Thymus (tissue), 11 donors: ENCODE data around the gene DUSP6. TPM values are rescaled to one million over a fixed set of nuclear protein-coding genes. Genes with fewer than 3 reads are reported as not detected.
A peak's percentile ranks its signal among the peaks of the same experiment; 100 is the strongest.

Source experiments
- DNase-seq, 9 donors: peaks; one replicate each; pipeline ENCODE4 v3.0.0-alpha.2; 2013; ENCODE audit warnings: low spot score in 9 of 9, low read depth in 6 of 9, missing footprints in 1 of 9
- H3K27ac ChIP-seq, 2 donors: one replicate each; pipeline ENCODE4 v1.5.1; 2013; ENCODE audit warnings: control low read depth in 1 of 2, low read depth in 1 of 2, low read length in 1 of 2, mild to moderate bottlenecking in 1 of 2, moderate library complexity in 1 of 2
- H3K27me3 ChIP-seq, 2 donors: one replicate each; pipeline ENCODE4 v1.5.1; 2013; ENCODE audit warnings: low read length in 1 of 2; ENCODE audit not compliant: control insufficient read depth in 2 of 2, insufficient read depth in 1 of 2
- H3K36me3 ChIP-seq, 2 donors: one replicate each; pipeline ENCODE4 v1.5.1; 2013; ENCODE audit warnings: low read length in 1 of 2, mild to moderate bottlenecking in 1 of 2, moderate library complexity in 1 of 2; ENCODE audit not compliant: control insufficient read depth in 2 of 2, insufficient read depth in 2 of 2
- H3K4me1 ChIP-seq, 2 donors: one replicate each; pipeline ENCODE4 v1.5.1; 2013; ENCODE audit warnings: low read length in 2 of 2; ENCODE audit not compliant: control insufficient read depth in 2 of 2, insufficient read depth in 2 of 2
- H3K4me3 ChIP-seq, 2 donors: one replicate each; pipeline ENCODE4 v1.5.1; 2013; ENCODE audit warnings: low read length in 2 of 2, control low read depth in 1 of 2, mild to moderate bottlenecking in 1 of 2
- H3K9me3 ChIP-seq, 2 donors: one replicate each; pipeline ENCODE4 v1.5.1; 2013; ENCODE audit warnings: low read length in 1 of 2, mild to moderate bottlenecking in 1 of 2; ENCODE audit not compliant: control insufficient read depth in 2 of 2, insufficient read depth in 1 of 2
- WGBS: extraction: QIAGEN DNeasy Blood & Tissue Kit; methylation state at CpG from one replicate; pipeline ENCODE4 v1.1.7; 2013; 5-methylcytosine and 5-hydroxymethylcytosine counted together
- polyA plus RNA-seq: library from polyadenylated mRNA; stranded (reverse); fragments of 200-250 nt; gene quantifications from one replicate; pipeline ENCODE4 v1.2.3, GENCODE V29; 2013
- total RNA-seq: library from RNA; stranded (reverse); fragments of 120-200 nt; gene quantifications from one replicate; pipeline ENCODE4 v1.2.4, GENCODE V29; 2013
- donor health status: healthy.

The DUSP6 gene
- total and polyA plus RNA-seq, 2 donors = 33.5 to 45.0 TPM

- no peaks in the 10 kb centered on the region for H3K9me3 ChIP-seq
- no peaks in the 10 kb centered on the region for H3K27me3 ChIP-seq
- no peak for DNase-seq
- H3K4me1 ChIP-seq = peaks cover 0 to 3% of the 10 kb centered on the region in 2 donors
- no peaks in the 10 kb centered on the region for H3K36me3 ChIP-seq
- no peak overlapping the region for H3K27ac ChIP-seq
- 61% methylated on average over 6 of the region's 6 CpGs for WGBS
- H3K4me3 ChIP-seq = no peak overlapping the region
Observed at GRCh38 chr12:89379148-89379838, 27.0 kb upstream of the DUSP6 start.

DNA sequence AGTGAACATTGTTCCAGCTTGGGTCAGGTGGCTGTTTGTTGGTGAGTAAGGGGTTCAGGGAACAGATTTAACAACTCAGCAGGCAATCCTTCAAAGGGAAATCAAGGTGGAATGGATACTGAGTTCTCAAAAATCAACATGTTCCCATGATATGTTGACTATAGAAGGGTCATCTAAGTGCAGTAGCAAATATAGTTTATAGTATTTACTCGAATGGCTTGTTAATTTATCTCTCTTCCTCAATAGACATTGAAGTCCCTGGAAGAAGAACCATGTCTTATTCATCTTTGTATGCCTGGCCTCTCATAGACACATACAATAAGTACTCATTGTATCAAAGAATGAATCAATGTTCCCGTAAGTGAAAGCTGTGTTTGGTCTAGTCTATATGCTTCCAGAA, 24.5 kb upstream of the DUSP6 start:
- no peaks in the 10 kb centered on the region for H3K9me3 ChIP-seq
- H3K36me3 ChIP-seq = no peaks in the 10 kb centered on the region
- H3K4me3 ChIP-seq = no peak overlapping the region
- H3K27ac ChIP-seq = no peak overlapping the region
- H3K4me1 ChIP-seq = no peaks in the 10 kb centered on the region
- whole genome bisulfite sequencing = 98% methylated on average over 2 of the region's 2 CpGs
- no peak for DNase-seq
- H3K27me3 ChIP-seq = no peaks in the 10 kb centered on the region

GRCh38 chr12:89376202-89376529, 23.9 kb upstream of the DUSP6 start:
- no peak overlapping the region for H3K27ac ChIP-seq

DNA sequence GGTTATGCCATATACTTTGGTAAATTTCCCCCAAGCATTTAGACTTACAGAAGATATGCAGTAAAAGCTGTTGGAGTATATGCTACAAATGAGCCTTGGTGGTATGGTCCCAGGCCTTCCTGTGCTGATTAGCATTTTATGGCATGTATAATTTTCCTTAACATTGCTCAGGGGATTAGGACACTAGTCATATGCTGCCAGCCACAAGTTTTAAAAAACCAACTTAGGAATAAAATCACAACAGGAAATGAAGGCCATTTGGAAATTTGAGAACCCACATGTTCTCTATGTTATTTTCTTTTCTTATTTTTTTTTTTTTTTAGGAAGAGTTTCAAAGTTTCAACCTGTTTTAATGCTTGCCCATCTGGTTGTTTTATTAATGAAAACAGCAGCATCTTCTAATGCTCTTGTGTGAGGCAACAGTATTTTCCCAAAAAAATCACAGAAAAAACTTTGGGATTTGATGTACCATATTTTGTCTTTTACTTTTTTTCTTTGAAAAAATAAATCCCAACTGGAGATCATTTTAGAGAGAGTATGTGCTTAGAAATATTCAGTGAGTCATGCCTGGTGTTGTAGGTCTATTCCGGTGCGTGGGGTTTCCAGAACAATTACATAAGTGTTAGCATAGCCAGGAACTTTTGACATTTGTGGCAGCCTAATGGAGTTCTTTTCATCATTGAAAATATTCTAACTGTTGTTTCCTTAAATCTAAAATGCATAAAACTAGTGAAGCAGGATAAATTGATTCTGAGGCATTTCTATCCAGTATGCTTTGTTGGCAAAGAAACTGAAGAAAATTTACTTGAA, 21.7 kb upstream of the DUSP6 start:
- 96% methylated on average over 2 of the region's 2 CpGs for WGBS
- H3K36me3 ChIP-seq = no peaks in the 10 kb centered on the region
- H3K4me3 ChIP-seq = no peak overlapping the region
- no peak for DNase-seq
- H3K4me1 ChIP-seq = peaks cover 2 to 7% of the 10 kb centered on the region in 2 donors
- no peak overlapping the region for H3K27ac ChIP-seq
- H3K9me3 ChIP-seq = no peaks in the 10 kb centered on the region
- H3K27me3 ChIP-seq = no peaks in the 10 kb centered on the region

More at GRCh38 chr12:89376202-89376529, 23.9 kb upstream of the DUSP6 start:
- Histone ChIP-seq H3K4me1 (no peaks in the 10 kb centered on the region), H3K9me3 (no peaks in the 10 kb centered on the region), H3K36me3 (no peaks in the 10 kb centered on the region), H3K27me3 (no peaks in the 10 kb centered on the region), H3K4me3 (no peak overlapping the region)
- 96% methylated on average over 1 of the region's 1 CpG for WGBS
- DNase-seq = no peak

GRCh38 chr12:89372584-89373370, 20.5 kb upstream of the DUSP6 start:
- H3K9me3 ChIP-seq = no peaks in the 10 kb centered on the region
- WGBS = 93% methylated on average over 6 of the region's 6 CpGs
- no peak overlapping the region for H3K27ac ChIP-seq
- H3K27me3 ChIP-seq = no peaks in the 10 kb centered on the region
- no peak overlapping the region for H3K4me3 ChIP-seq
- no peaks in the 10 kb centered on the region for H3K36me3 ChIP-seq
- DNase-seq = no peak
- peaks cover 2 to 7% of the 10 kb centered on the region in 2 donors for H3K4me1 ChIP-seq

DNA sequence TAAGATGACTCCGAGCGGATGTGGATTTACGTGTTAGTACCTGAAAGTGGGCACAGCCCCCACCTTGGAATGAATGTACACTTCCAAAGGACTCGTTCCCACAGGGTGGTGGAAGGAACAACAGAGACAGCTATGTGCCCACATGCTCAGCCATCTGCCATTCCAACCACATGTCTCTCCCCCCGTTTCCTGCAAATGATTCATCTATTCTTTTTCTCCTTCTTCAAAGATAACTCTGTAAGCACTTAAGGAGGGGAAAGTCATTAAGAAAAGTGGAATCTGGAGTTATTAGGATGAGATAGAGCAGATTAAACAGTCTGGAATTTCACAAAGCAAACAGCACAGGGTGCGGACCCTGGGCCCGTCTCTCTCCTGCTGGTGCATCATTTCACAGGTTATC, 18.5 kb upstream of the DUSP6 start:
- peaks cover 2 to 7% of the 10 kb centered on the region in 2 donors for H3K4me1 ChIP-seq
- H3K9me3 ChIP-seq = no peaks in the 10 kb centered on the region
- H3K36me3 ChIP-seq = no peaks in the 10 kb centered on the region
- DNase-seq = peak in 1 of 9 donors; percentile 53
- no peak overlapping the region for H3K27ac ChIP-seq
- WGBS = 68% methylated on average over 7 of the region's 7 CpGs
- H3K27me3 ChIP-seq = no peaks in the 10 kb centered on the region
- H3K4me3 ChIP-seq = no peak overlapping the region

DNA sequence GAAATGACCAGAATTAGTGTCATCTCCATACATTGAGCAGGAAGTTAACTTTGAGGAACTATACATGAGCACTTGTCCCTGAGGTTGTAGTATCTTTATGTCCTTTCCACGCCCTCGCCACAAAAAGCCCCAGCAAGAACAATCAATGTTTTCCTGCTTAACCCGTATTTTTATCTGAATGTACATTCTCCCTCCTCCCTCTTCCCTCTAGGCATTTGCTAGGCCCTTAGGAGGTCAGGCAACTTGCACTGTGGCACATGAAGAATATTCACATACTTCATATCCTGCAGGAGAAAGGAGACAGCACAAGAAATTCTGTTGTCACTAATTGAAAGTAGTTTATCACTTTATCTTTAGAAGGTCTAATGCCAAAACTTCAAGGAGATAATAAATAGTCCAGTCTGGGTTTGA, 18.1 kb upstream of the DUSP6 start:
- DNase-seq = no peak
- no peaks in the 10 kb centered on the region for H3K36me3 ChIP-seq
- H3K4me3 ChIP-seq = no peak overlapping the region
- no peaks in the 10 kb centered on the region for H3K27me3 ChIP-seq
- WGBS = 59% methylated on average over 3 of the region's 3 CpGs
- H3K4me1 ChIP-seq = peaks cover 2 to 7% of the 10 kb centered on the region in 2 donors
- H3K27ac ChIP-seq = no peak overlapping the region
- no peaks in the 10 kb centered on the region for H3K9me3 ChIP-seq

GRCh38 chr12:89369166-89369565, 16.9 kb upstream of the DUSP6 start:
- no peak overlapping the region for H3K27ac ChIP-seq
- 95% methylated on average over 3 of the region's 3 CpGs for WGBS
- H3K4me3 ChIP-seq = no peak overlapping the region
- no peaks in the 10 kb centered on the region for H3K9me3 ChIP-seq
- no peak for DNase-seq
- H3K27me3 ChIP-seq = no peaks in the 10 kb centered on the region
- peaks cover 2 to 7% of the 10 kb centered on the region in 2 donors for H3K4me1 ChIP-seq
- H3K36me3 ChIP-seq = no peaks in the 10 kb centered on the region

DNA sequence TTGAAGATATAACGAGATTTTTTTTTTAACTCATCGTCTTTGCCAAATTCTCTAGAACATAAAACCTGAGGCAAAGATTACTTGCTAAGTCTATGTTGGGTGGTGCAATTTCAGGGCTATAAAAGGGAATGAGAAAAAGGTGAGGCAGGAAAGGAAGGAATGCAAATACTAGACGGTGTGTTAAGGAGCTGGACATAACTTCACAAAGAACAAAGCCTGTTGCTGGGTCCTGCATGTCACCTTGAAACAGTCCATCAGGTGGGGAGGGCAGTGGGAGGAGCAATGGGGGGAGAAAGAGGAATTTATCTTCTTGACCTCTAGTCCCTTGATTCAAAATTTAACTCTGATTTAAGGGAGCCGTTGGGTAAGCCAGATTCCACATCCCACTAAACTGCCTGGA, 16.1 kb upstream of the DUSP6 start:
- WGBS = 96% methylated on average over 4 of the region's 4 CpGs
- H3K4me1 ChIP-seq = peaks cover 2 to 7% of the 10 kb centered on the region in 2 donors

More for the DNA sequence above, 16.1 kb upstream of the DUSP6 start:
- Histone ChIP-seq H3K27me3 (no peaks in the 10 kb centered on the region), H3K9me3 (no peaks in the 10 kb centered on the region), H3K27ac (no peak overlapping the region), H3K36me3 (no peaks in the 10 kb centered on the region), H3K4me3 (no peak overlapping the region)
- no peak for DNase-seq
